SU-DHL-6 (cell line): Measurements from ENCODE around the gene LRRC46.

Source experiments
- CTCF ChIP-seq: fragments of 200-600 bp; sonication (generic); IDR thresholded peaks from one replicate; pipeline ENCODE4 v1.5.1; 2017; ENCODE audit warnings: antibody characterized with exemption, mild to moderate bottlenecking, low read length, moderate library complexity; ENCODE audit not compliant: insufficient read depth, poor library complexity, severe bottlenecking
- EZH2phosphoT487 ChIP-seq: fragments of 200-600 bp; sonication (generic), shearing (Covaris generic); conservative IDR thresholded peaks from 2 replicates; pipeline ENCODE4 v1.6.1; 2018; ENCODE audit warnings: mild to moderate bottlenecking, antibody characterized with exemption, low read length, moderate library complexity, mixed read lengths

GRCh38 chr17:47884905-47885730 lies 53.6 kb downstream of the LRRC46 start:
- TF ChIP-seq CTCF (no peak), EZH2phosphoT487 (no peak)
